Karpas-422 (cell line): ENCODE results near the gene TFF3. TPM values are rescaled to one million over a fixed set of nuclear protein-coding genes. Genes with fewer than 3 reads are reported as not detected.

Experiments used
- DNase-seq: peaks from one replicate; pipeline ENCODE4 v3.0.0-alpha.2; 2015
- H2AFZ ChIP-seq: fragments of 200-600 bp; sonication (generic); 2 replicates; pipeline ENCODE4 v1.6.1; 2014; ENCODE audit warnings: antibody characterized with exemption, low read length, mixed read lengths
- H3K27ac ChIP-seq: fragments of 200-600 bp; sonication (generic); 2 replicates; pipeline ENCODE4 v1.5.1; 2014; ENCODE audit warnings: mild to moderate bottlenecking, low read length, moderate library complexity
- H3K27me3 ChIP-seq: fragments of 200-600 bp; sonication (generic); 2 replicates; pipeline ENCODE4 v1.6.1; 2014; ENCODE audit warnings: low read length, mixed read lengths
- H3K36me3 ChIP-seq: fragments of 200-600 bp; sonication (generic); 2 replicates; pipeline ENCODE4 v1.6.1; 2014; ENCODE audit warnings: low read length, mixed read lengths; ENCODE audit not compliant: insufficient read depth
- H3K4me1 ChIP-seq: fragments of 200-600 bp; sonication (generic); 2 replicates; pipeline ENCODE4 v1.6.1; 2014; ENCODE audit warnings: mild to moderate bottlenecking, low read length, mixed read lengths
- H3K4me2 ChIP-seq: fragments of 200-600 bp; sonication (generic); 2 replicates; pipeline ENCODE4 v1.6.1; 2014; ENCODE audit warnings: low read length, low read depth, mild to moderate bottlenecking; ENCODE audit not compliant: poor library complexity, severe bottlenecking
- H3K4me3 ChIP-seq: fragments of 200-600 bp; sonication (generic); 2 replicates; pipeline ENCODE4 v1.5.1; 2014; ENCODE audit warnings: mild to moderate bottlenecking, antibody characterized with exemption, low read length, mixed read lengths
- H3K79me2 ChIP-seq: fragments of 200-600 bp; sonication (generic); 2 replicates; pipeline ENCODE4 v1.6.1; 2014; ENCODE audit warnings: mild to moderate bottlenecking, low read length, mixed read lengths
- H3K9ac ChIP-seq: fragments of 200-600 bp; sonication (generic); 2 replicates; pipeline ENCODE4 v1.6.0; 2014; ENCODE audit warnings: low read length
- H3K9me2 ChIP-seq: fragments of 200-600 bp; sonication (generic), shearing (Covaris generic); replicated peaks from 2 replicates; pipeline ENCODE4 v1.6.0; 2014; ENCODE audit warnings: mild to moderate bottlenecking, low read length, moderate library complexity; ENCODE audit not compliant: insufficient read depth
- H3K9me3 ChIP-seq: fragments of 300-700, 200-600 bp; sonication (generic); 2 replicates; pipeline ENCODE4 v1.6.1; 2014; ENCODE audit warnings: low read length, mixed read lengths
- H4K20me1 ChIP-seq: fragments of 200-600 bp; sonication (generic); 2 replicates; pipeline ENCODE4 v1.6.1; 2014; ENCODE audit warnings: mild to moderate bottlenecking, antibody characterized with exemption, low read length, low read depth; ENCODE audit not compliant: insufficient read depth
- total RNA-seq: library from RNA; depleted of rRNA; stranded (reverse); fragments of >200 nt; shearing (Covaris generic); gene quantifications from 2 replicates; pipeline ENCODE4 v1.2.3, GENCODE V29; 2014; ENCODE audit warnings: low replicate concordance

TFF3 gene
- total RNA-seq, 1 experiment from 2014 or later = not detected

GRCh38 chr21:42276076-42276475 is 39.1 kb downstream of the TFF3 start:
- Histone ChIP-seq H3K4me2 (no peak overlapping the region), H3K9me3 (no peaks in the 10 kb centered on the region), H3K27me3 (no peaks in the 10 kb centered on the region), H3K9ac (no peak overlapping the region), H3K4me1 (no peaks in the 10 kb centered on the region), H3K9me2 (no peaks in the 10 kb centered on the region), H3K4me3 (no peak overlapping the region), H2AFZ (no peak overlapping the region), H3K27ac (no peak overlapping the region), H3K79me2 (no peaks in the 10 kb centered on the region), H3K36me3 (no peaks in the 10 kb centered on the region), H4K20me1 (peaks cover 3% of the 10 kb centered on the region; the same call in 1 of the 2 replicates)
- DNase-seq = no peak

GRCh38 chr21:42272984-42273600 is 42.1 kb downstream of the TFF3 start:
- Histone ChIP-seq H4K20me1 (peaks cover 3% of the 10 kb centered on the region; the same call in 1 of the 2 replicates), H3K36me3 (no peaks in the 10 kb centered on the region), H3K4me2 (no peak overlapping the region), H3K27ac (no peak overlapping the region), H3K4me3 (no peak overlapping the region), H2AFZ (no peak overlapping the region), H3K79me2 (no peaks in the 10 kb centered on the region), H3K9me3 (no peaks in the 10 kb centered on the region), H3K9me2 (no peaks in the 10 kb centered on the region), H3K27me3 (no peaks in the 10 kb centered on the region), H3K9ac (no peak overlapping the region), H3K4me1 (no peaks in the 10 kb centered on the region)
- DNase-seq = no peak

- peaks cover 3% of the 10 kb centered on the region; the same call in 1 of the 2 replicates for H4K20me1 ChIP-seq
- no peaks in the 10 kb centered on the region for H3K9me2 ChIP-seq
- H3K36me3 ChIP-seq = no peaks in the 10 kb centered on the region
- H3K27me3 ChIP-seq = no peaks in the 10 kb centered on the region
- no peak overlapping the region for H3K4me2 ChIP-seq
- H2AFZ ChIP-seq = no peak overlapping the region
- no peaks in the 10 kb centered on the region for H3K79me2 ChIP-seq
- no peaks in the 10 kb centered on the region for H3K4me1 ChIP-seq
- no peak overlapping the region for H3K27ac ChIP-seq
- no peak overlapping the region for H3K4me3 ChIP-seq
- no peak for DNase-seq
- H3K9me3 ChIP-seq = no peaks in the 10 kb centered on the region
- no peak overlapping the region for H3K9ac ChIP-seq
Measured at GRCh38 chr21:42272109-42272962, 42.9 kb downstream of the TFF3 start.

- Histone ChIP-seq H3K4me2 (no peak overlapping the region), H3K27ac (no peak overlapping the region), H3K36me3 (no peaks in the 10 kb centered on the region), H3K27me3 (no peaks in the 10 kb centered on the region), H3K9me2 (no peaks in the 10 kb centered on the region), H3K9me3 (no peaks in the 10 kb centered on the region), H3K79me2 (no peaks in the 10 kb centered on the region), H3K4me3 (no peak overlapping the region), H3K9ac (no peak overlapping the region), H3K4me1 (no peaks in the 10 kb centered on the region), H4K20me1 (no peaks in the 10 kb centered on the region), H2AFZ (no peak overlapping the region)
- no peak for DNase-seq
Measured at GRCh38 chr21:42271065-42271464, 44.1 kb downstream of the TFF3 start.

- Histone ChIP-seq H3K36me3 (no peaks in the 10 kb centered on the region), H4K20me1 (no peaks in the 10 kb centered on the region), H3K79me2 (no peaks in the 10 kb centered on the region), H3K27me3 (no peaks in the 10 kb centered on the region), H3K9me2 (no peaks in the 10 kb centered on the region), H3K9ac (no peak overlapping the region), H3K9me3 (no peaks in the 10 kb centered on the region), H2AFZ (no peak overlapping the region), H3K4me2 (no peak overlapping the region), H3K4me1 (no peaks in the 10 kb centered on the region), H3K27ac (no peak overlapping the region), H3K4me3 (no peak overlapping the region)
- no peak for DNase-seq
Measured at GRCh38 chr21:42269386-42269785, 45.8 kb downstream of the TFF3 start.

- Histone ChIP-seq H3K4me2 (no peak overlapping the region), H3K9me2 (no peaks in the 10 kb centered on the region), H3K9me3 (no peaks in the 10 kb centered on the region), H2AFZ (no peak overlapping the region), H4K20me1 (no peaks in the 10 kb centered on the region), H3K9ac (no peak overlapping the region), H3K27me3 (no peaks in the 10 kb centered on the region), H3K27ac (no peak overlapping the region), H3K36me3 (no peaks in the 10 kb centered on the region), H3K4me1 (no peaks in the 10 kb centered on the region), H3K4me3 (no peak overlapping the region), H3K79me2 (no peaks in the 10 kb centered on the region)
- no peak for DNase-seq
Measured at GRCh38 chr21:42266971-42267556, 48.1 kb downstream of the TFF3 start.

GRCh38 chr21:42265231-42265812 is 49.9 kb downstream of the TFF3 start:
- Histone ChIP-seq H3K9ac (no peak overlapping the region), H2AFZ (no peak overlapping the region), H3K4me3 (no peak overlapping the region), H3K36me3 (no peaks in the 10 kb centered on the region), H3K27me3 (no peaks in the 10 kb centered on the region), H3K9me2 (no peaks in the 10 kb centered on the region), H3K9me3 (no peaks in the 10 kb centered on the region), H4K20me1 (no peaks in the 10 kb centered on the region), H3K4me1 (no peaks in the 10 kb centered on the region), H3K79me2 (no peaks in the 10 kb centered on the region), H3K4me2 (no peak overlapping the region), H3K27ac (no peak overlapping the region)
- DNase-seq = no peak
